ENCODE results near the gene HSPG2. TPM values are rescaled to one million over a fixed set of nuclear protein-coding genes. Genes with fewer than 3 reads are reported as not detected.

The HSPG2 gene
- total and polyA plus RNA-seq, 2 donors = 242 to 514 TPM

DNA sequence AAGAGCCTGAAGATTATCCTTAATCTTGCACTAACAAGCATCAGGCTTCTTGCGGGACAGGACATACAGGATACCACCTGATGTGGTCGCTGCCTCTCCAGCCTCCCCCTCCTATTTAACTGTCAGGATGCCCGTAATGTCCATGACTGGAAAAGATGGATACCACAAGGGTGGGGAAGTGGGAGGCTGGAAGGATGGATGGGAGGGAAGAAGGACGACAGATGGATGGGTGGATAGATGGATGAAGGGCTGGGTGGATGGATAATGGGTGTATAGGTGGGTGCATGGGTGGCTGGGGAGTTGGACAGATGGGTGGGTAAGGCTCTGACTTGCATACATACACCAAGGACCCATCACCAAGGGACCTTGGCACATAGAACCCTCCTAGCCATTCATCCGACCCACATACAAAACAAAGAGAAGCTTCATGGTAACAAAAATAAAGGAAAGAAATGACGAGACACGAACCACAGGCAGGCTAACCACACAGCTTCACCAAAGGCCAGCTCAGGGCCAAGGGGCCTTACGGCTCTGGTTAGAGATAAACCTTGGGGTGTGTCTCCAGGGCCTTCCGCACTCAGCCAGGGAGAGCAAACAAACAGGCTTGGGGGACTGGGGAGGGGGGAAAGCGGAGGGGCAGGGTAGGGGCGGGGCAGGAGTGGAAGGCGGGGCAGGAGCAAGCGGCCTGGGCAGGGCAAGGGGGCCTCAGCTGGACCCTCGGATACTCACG, 50.5 kb downstream of the HSPG2 start:
- DNase-seq (ENCODE audit: extremely low spot score) = no peak
- no peaks in the 10 kb centered on the region for H3K4me1 ChIP-seq (ENCODE audit: insufficient read depth)
- H3K36me3 ChIP-seq (ENCODE audit: insufficient read depth) = peaks cover 4% of the 10 kb centered on the region
- no peak overlapping the region for H3K27ac ChIP-seq (ENCODE audit: low read depth)
- H3K4me3 ChIP-seq (ENCODE audit: low read depth, low read length) = no peak overlapping the region
- 73% methylated on average over 15 of the region's 15 CpGs for WGBS

DNA sequence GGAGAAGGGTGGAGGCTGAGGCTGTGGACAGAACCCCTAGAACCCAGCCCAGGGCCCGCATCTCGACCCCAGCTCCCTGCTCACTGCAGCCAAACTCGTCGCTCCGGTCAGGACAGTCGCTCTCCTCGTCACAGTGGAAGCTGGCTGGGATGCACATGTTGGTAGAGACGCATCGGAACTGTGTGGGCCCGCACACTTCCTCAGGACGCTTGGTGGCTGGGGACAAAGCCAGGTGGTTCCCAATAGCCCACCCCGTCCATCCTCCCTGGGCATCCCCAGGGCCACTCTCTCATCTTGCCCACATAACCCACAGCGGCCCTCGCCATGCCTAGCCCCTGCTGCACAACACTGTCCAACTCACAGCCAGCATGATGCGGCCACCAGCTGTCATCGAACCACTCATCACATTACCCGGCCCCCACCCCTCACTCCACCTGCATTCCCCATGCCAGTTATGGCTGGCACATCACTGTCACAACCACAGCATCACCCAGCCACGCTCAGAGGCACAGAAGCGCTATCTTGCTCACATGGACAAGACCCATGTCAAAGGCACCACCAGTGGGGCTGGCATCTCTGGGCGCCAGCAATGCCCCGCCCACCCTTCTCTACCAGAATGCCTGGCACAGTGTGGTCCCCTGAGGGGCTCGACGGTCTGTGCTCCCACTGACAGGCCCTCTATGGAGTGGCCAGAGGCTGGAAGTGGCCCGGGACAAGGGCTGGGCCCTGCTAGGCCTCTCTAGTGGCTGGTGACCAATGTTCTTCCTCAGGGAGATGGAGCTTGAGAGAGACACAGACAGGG, 51.7 kb downstream of the HSPG2 start:
- Histone ChIP-seq H3K36me3 (ENCODE audit: insufficient read depth) (peaks cover 4% of the 10 kb centered on the region), H3K27ac (ENCODE audit: low read depth) (no peak overlapping the region), H3K4me1 (ENCODE audit: insufficient read depth) (no peaks in the 10 kb centered on the region), H3K4me3 (ENCODE audit: low read depth, low read length) (no peak overlapping the region)
- 90% methylated on average over 24 of the region's 24 CpGs for WGBS
- no peak for DNase-seq (ENCODE audit: extremely low spot score)

DNA sequence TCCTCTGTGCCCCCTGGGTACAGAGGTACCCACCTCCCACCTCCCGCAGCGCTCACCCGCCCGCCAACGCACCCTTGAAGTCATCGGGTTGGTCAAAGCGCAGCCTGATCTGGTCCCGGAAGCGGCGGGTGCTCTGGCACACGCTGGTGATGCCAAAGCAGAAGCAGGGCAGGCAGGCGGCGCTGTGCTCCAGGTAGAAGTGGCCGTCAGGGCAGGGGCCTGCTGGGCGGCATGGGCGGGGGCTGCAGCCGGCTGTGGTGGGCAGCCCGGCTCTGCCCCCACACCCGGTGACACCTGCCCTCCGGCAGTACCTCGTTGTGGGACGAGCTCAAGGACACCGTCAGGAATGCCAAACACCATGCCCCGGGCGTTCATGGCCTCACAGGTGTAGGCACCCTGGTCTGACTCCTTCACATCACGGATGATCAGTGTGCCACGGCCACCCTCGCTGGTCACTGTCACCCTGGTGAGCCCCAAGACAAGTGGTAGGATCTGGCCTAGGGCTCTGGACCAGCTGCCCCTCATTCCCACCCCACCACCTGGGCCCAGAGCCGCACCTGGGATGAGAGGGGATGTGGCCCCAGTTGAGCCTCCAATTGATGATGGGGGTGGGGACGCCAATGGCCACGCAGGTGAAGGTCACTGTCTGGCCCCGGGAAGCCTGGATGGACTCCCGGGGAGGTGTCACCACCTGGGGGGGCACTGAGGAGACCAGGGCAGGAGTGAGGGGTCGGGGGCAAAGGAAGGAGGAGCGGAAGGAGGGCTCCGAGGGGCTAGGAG, 52.5 kb downstream of the HSPG2 start:
- no peaks in the 10 kb centered on the region for H3K4me1 ChIP-seq (ENCODE audit: insufficient read depth)
- H3K27ac ChIP-seq (ENCODE audit: low read depth) = no peak overlapping the region
- WGBS = 90% methylated on average over 36 of the region's 36 CpGs
- H3K4me3 ChIP-seq (ENCODE audit: low read depth, low read length) = no peak overlapping the region
- peaks cover 4% of the 10 kb centered on the region for H3K36me3 ChIP-seq (ENCODE audit: insufficient read depth)
- no peak for DNase-seq (ENCODE audit: extremely low spot score)

DNA sequence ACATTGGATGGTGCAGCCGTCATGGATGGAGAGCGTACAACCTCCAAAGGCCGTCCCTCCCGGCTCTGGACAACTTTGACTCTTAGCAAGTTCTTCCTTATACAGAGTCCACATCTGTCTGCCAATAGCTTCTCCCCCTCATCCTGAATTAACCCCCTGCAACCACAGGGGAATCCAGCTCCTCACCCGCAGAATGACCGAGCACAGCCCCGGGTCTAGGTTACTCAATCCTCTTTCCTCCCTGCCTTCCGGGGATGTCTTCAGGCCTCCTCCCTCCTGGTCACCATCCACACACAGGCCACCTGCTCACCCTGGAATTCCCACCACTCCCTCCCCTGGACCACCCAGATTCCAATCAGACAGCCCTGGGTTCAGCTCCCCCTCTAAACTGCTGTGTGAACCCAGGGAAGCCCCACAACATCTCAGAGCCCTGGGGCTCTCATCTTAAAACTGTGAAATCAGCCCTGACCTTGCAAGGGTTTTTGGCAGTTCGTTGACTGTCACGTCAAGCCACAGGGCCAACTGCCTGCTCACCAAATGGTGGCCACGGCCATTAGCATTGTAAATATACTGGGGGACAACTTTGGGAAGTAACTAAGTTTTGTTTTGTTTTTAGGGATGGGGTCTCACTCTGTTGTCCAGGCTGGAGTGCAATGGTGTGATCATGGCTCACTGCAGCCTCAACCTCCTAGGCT, 54.2 kb downstream of the HSPG2 start:
- WGBS = 73% methylated on average over 11 of the region's 11 CpGs
- DNase-seq (ENCODE audit: extremely low spot score) = no peak
- Histone ChIP-seq H3K4me3 (ENCODE audit: low read depth, low read length) (no peak overlapping the region), H3K4me1 (ENCODE audit: insufficient read depth) (no peaks in the 10 kb centered on the region), H3K27ac (ENCODE audit: low read depth) (no peak overlapping the region), H3K36me3 (ENCODE audit: insufficient read depth) (peaks cover 4% of the 10 kb centered on the region)

DNA sequence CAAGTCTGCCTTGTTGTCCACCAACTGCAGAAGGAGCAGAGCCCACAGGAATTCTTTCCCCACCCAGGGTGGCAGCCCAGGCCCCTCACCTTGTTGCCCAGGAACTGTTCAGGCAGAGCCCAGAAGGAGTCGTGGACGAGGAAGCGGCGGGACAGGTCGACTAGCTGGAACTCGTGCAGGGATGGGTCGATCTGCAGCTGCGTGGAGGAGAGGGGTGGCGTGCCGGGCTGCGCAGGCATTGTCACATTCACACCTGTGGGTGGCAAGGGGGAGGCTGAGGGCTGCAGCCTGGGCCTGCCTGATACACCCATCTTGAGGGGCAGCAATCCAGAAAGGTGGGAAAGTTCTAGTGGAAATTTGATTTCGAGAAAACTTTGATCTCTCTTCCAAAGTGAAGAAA, 55.9 kb downstream of the HSPG2 start:
- Histone ChIP-seq H3K27ac (ENCODE audit: low read depth) (no peak overlapping the region), H3K36me3 (ENCODE audit: insufficient read depth) (peaks cover 4% of the 10 kb centered on the region), H3K4me1 (ENCODE audit: insufficient read depth) (no peaks in the 10 kb centered on the region), H3K4me3 (ENCODE audit: low read depth, low read length) (no peak overlapping the region)
- WGBS = 90% methylated on average over 12 of the region's 12 CpGs
- DNase-seq (ENCODE audit: extremely low spot score) = no peak

DNA sequence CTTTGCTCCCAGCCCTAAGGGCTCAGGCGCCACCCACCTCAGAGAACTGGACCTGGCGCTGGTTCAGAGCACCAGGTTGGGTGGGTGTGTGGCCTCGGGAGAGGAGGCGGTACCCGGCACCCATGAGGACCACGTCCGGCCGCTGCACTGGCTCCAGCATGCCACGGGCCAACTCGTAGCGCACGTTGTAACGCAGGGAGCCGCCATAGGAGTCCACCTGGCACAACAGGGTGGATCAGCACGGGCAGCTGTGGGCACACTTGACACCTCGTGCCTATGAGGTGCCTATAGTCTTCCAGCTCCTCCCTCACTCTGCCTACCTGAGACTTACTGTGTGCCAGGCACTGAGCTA, 56.5 kb downstream of the HSPG2 start:
- H3K27ac ChIP-seq (ENCODE audit: low read depth) = no peak overlapping the region

DNA sequence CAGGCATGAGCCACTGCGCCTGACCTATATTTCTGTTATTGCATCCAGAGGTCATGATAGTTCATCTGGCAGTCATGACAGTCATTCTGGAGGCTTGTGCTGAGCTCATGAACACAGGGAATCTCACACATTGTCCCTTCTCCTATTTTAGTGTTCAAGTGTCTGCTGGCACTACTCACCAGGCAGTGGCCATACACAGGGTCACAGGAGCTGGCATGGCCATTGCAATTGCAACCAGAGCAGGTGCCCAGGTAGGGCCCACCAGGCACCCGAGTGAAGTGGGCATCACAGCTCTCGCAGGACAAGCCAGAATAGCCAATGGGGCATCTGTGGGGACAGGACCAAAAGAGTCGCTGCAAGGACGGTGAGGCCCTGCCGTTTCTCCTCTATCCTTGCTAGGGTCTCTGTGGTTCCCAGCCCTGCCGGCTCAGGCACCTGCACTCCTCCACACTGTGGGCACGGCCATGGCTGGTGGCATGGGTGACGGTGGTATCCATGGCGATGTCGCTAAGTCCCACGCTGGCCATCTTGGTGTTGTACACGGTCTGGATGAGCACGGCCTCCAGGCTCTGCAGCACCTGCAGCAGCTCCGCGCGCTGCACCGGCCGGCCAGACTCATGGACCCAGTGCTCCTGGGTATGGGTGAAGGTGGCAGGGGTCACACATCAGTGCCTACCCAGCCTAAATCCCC, 57.0 kb downstream of the HSPG2 start:
- H3K4me3 ChIP-seq (ENCODE audit: low read depth, low read length) = no peak overlapping the region
- H3K36me3 ChIP-seq (ENCODE audit: insufficient read depth) = peaks cover 4% of the 10 kb centered on the region
- 95% methylated on average over 19 of the region's 19 CpGs for whole genome bisulfite sequencing
- H3K27ac ChIP-seq (ENCODE audit: low read depth) = no peak overlapping the region
- no peaks in the 10 kb centered on the region for H3K4me1 ChIP-seq (ENCODE audit: insufficient read depth)
- DNase-seq (ENCODE audit: extremely low spot score) = no peak

More for the DNA sequence above, 56.5 kb downstream of the HSPG2 start:
- no peak for DNase-seq (ENCODE audit: extremely low spot score)
- 93% methylated on average over 16 of the region's 16 CpGs for WGBS
- Histone ChIP-seq H3K4me3 (ENCODE audit: low read depth, low read length) (no peak overlapping the region), H3K4me1 (ENCODE audit: insufficient read depth) (no peaks in the 10 kb centered on the region), H3K36me3 (ENCODE audit: insufficient read depth) (peaks cover 4% of the 10 kb centered on the region)

DNA sequence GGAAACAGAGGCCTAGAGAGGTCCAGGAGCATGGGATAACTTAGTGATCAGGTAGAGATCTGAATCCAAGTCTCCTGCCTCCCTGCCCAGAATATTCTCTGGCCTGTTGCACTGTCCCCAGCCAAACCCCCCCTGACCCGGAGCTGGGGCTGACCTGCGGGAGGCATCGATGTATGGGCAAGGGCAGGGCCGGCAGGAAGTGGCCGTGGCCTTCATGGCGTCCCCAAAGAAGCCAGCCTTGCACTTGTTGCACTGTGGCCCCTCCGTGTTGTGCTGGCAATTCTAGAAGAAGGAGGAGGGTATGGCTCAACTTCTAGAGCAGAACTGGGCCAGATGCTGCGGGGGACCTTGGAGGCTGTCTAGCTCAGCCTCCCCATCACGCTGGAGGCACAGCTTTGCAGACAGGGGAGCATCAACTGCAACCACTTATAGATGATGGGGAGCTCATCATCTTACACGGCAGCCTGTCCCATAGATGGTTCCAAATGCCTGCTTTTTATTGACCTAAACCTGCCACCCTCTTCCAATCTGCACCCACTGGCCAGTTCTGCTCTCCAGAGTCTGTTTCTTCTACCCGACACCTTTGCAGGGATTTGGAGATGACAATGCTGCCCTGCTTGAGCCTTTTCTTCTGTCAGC, 58.2 kb downstream of the HSPG2 start:
- DNase-seq (ENCODE audit: extremely low spot score) = no peak
- Histone ChIP-seq H3K4me1 (ENCODE audit: insufficient read depth) (no peaks in the 10 kb centered on the region), H3K4me3 (ENCODE audit: low read depth, low read length) (no peak overlapping the region), H3K27ac (ENCODE audit: low read depth) (no peak overlapping the region), H3K36me3 (ENCODE audit: insufficient read depth) (no peaks in the 10 kb centered on the region)
- WGBS = 88% methylated on average over 11 of the region's 11 CpGs

DNA sequence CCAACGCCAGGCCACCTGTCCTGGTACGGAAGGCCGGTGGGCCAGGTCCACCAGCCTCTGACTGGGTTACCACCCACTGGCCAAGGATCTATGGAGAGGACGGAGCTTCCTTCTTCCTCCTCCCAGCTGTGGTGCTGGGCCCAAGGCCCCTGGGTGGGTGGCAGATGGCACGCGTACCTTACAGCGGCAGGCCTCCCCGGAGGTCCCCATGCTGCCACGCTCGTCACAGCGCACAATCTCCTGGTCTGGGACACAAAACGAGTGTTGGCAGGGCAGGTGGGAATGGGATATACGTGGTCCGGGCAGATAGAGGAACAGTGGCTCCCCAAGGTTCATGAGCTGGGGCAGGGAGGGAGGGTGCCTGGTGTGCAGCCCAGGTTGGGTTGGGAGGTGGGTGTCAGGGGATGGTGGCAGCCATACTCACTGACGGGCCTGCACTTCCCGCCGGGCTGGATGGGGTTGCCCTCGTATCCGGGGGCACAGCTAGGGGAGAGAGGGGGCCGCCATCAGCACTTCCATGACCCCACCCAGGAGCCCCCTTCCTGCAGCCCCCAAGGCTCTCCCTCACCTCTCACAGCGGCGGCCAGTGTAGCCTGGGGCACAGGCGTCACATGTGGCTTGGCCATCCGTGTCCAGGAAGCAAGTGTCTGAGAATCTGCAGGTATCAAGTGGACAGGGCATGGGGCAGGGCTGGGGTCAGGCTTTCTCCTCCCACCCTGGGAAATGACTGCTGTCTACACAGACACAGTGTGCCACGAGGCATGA, 58.9 kb downstream of the HSPG2 start:
- H3K27ac ChIP-seq (ENCODE audit: low read depth) = no peak overlapping the region

DNA sequence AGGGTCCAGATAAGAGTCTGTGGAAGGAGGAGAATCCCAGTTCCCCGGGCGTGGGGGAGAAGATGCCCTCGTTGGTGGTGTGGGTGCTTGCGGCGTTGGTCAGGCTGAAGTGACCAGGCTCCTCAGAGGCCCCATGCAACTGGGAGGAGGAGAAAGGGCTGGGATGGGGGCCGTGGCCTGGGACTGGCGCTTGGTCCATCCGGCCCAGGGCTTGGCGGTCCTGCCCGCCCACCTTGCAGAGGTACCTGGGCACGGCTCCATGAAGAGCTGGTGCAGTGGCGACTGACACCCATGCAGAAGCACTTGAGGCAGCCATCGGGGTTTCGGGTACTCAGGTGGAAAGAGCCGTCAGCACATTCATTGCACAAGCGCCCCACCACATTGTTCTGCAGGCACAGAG, 60.8 kb downstream of the HSPG2 start:
- 92% methylated on average over 16 of the region's 16 CpGs for WGBS
- no peak overlapping the region for H3K4me3 ChIP-seq (ENCODE audit: low read depth, low read length)
- DNase-seq (ENCODE audit: extremely low spot score) = no peak
- H3K4me1 ChIP-seq (ENCODE audit: insufficient read depth) = no peaks in the 10 kb centered on the region
- H3K27ac ChIP-seq (ENCODE audit: low read depth) = no peak overlapping the region
- peaks cover 2% of the 10 kb centered on the region for H3K36me3 ChIP-seq (ENCODE audit: insufficient read depth)

More for the DNA sequence above, 58.9 kb downstream of the HSPG2 start:
- Histone ChIP-seq H3K4me3 (ENCODE audit: low read depth, low read length) (no peak overlapping the region), H3K4me1 (ENCODE audit: insufficient read depth) (no peaks in the 10 kb centered on the region), H3K36me3 (ENCODE audit: insufficient read depth) (no peaks in the 10 kb centered on the region)
- WGBS = 92% methylated on average over 25 of the region's 25 CpGs
- DNase-seq (ENCODE audit: extremely low spot score) = no peak

DNA sequence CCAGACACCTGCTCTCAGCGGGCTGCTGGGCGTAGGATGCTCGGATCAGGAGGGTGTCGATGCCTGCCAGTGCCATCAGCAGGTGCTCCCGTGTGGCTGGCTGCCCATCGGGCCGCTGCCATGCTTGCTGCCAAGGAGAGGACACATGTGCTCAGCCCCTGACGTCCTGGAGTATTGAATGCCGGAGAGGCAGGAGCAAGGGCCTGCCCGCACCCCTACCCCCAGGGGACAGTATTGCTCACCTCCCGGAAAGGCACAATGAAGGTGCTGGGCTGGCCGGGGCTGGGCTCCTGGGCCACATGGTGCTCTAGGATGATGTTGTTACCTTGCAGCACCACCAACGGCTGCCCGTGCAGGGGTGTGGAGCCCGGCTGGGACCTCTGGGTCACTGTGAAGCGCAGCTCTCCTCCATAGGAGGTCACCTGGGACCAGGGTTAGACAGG, 61.5 kb downstream of the HSPG2 start:
- DNase-seq (ENCODE audit: extremely low spot score) = no peak
- WGBS = 84% methylated on average over 16 of the region's 16 CpGs
- Histone ChIP-seq H3K36me3 (ENCODE audit: insufficient read depth) (peaks cover 2% of the 10 kb centered on the region), H3K27ac (ENCODE audit: low read depth) (no peak overlapping the region), H3K4me3 (ENCODE audit: low read depth, low read length) (no peak overlapping the region), H3K4me1 (ENCODE audit: insufficient read depth) (no peaks in the 10 kb centered on the region)
